GM19328 (cell line): ENCODE measurements around the gene PINLYP.

Experiments
- ATAC-seq: cut with Tn5 transposase; IDR thresholded peaks from one replicate; pipeline ENCODE4 v1.9.1; 2021; ENCODE audit warnings: mild to moderate bottlenecking, moderate library complexity; ENCODE audit not compliant: unreplicated experiment

The PINLYP gene

DNA sequence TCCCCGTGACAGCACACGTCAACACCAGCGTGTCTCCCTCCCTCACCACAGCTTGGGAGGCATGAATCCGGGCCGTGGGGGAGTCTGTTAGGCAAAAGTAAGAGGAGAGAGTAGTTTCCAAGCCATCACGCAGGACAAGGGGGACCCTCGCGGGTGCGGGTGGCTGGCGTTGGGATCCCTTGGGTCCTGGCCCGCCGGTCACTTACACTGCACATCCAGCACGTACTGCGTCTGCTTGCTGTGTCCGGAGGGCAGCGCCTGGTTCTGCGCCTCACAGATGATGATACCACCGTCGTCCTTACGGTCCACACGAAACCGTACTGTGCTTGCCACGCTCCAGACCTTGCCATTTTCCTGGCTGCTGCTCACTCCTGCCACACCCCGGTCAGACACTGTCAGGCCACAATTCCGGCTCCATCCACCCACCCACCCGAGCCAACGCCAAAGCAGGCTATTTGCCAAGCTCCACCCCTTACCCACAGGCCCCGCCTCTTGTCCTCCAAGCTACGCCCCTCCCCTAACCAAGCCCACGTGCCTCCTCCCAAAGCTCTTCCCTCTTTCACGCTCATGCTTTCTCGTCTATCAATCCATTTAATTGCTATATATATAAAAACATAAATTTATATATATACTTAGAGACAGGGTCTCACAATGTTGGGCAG, 50.4 kb downstream of the PINLYP start:
- ATAC-seq: no peak

DNA sequence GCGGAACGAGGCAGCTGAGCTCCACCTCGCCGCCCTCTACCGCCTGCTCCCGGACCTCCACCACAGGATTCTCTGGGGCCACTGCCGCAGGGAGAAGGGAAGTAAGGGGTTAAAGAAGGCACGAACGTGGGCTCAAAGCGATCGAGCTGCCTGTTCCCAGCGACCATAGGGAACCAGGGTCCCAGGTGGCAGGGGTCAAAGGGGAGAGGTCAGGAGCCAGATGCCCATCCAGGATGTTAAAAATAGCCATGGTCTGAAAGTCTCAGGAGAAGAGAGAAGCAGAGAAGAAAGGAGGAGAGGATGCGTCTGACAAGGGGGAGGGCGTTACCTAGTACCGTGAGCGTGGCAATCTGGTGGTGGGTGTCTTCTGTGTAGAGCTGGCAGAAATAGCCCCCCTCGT, 51.2 kb downstream of the PINLYP start:
- no peak for ATAC-seq

GRCh38 chr19:43628646-43629326, 53.2 kb downstream of the PINLYP start:
- no peak for ATAC-seq

GRCh38 chr19:43631491-43631890, 55.9 kb downstream of the PINLYP start:
- no peak for ATAC-seq
